MM.1S (cell line): Measurements from ENCODE around the gene MAN1C1.

Source experiments
- CTCF ChIP-seq: fragments of 300-600 bp; sonication (generic); IDR thresholded peaks from 2 replicates; pipeline ENCODE4 v1.5.1; 2016; ENCODE audit warnings: antibody characterized with exemption, low read length, mixed read lengths
- EZH2 ChIP-seq: fragments of 300-600 bp; sonication (generic); optimal IDR thresholded peaks from 2 replicates; pipeline ENCODE3; 2017; ENCODE audit warnings: low read depth, mild to moderate bottlenecking, antibody characterized with exemption, low read length, mixed read lengths

- TF ChIP-seq CTCF = no peak
- TF ChIP-seq EZH2 = no peak
Observed at GRCh38 chr1:25724966-25725365, 108.4 kb downstream of the MAN1C1 start.
